Epithelial cell of prostate (primary cell): ENCODE results near the gene SHCBP1L.
"Not testable (repeated sequence)": the region's sequence is repeated elsewhere in the genome, so short reads cannot be mapped to it uniquely, and the experiment has no call there.

ENCODE experiments used
- DNase-seq: peaks from one replicate; pipeline ENCODE4 v3.0.0-alpha.2; 2011; ENCODE audit warnings: low read depth, low spot score
- H3K27ac ChIP-seq: fragments of 450-650 bp; 2 replicates; pipeline ENCODE4 v1.5.1; 2017; ENCODE audit warnings: mild to moderate bottlenecking

SHCBP1L gene

GRCh38 chr1:182968151-182968741 lies 15.3 kb upstream of the SHCBP1L start:
- no peak for DNase-seq
- H3K27ac ChIP-seq: peak overlapping the region; percentile 6

GRCh38 chr1:182965861-182966260 lies 12.9 kb upstream of the SHCBP1L start:
- no peak overlapping the region for H3K27ac ChIP-seq
- no peak for DNase-seq

- no peak overlapping the region for H3K27ac ChIP-seq
- DNase-seq: no peak
These were observed 12.1 kb upstream of the SHCBP1L start for GRCh38 chr1:182965096-182965495.

- DNase-seq: peak; percentile 85
- peak overlapping the region; percentile 75 for H3K27ac ChIP-seq
These were observed 9.7 kb upstream of the SHCBP1L start for GRCh38 chr1:182962554-182963115.

GRCh38 chr1:182960046-182960445 lies 7.1 kb upstream of the SHCBP1L start:
- DNase-seq: no peak
- H3K27ac ChIP-seq: no peak overlapping the region

- DNase-seq: no peak
- no peak overlapping the region for H3K27ac ChIP-seq
These were observed 5.0 kb upstream of the SHCBP1L start for GRCh38 chr1:182957902-182958395.

GRCh38 chr1:182956708-182957365 lies 3.9 kb upstream of the SHCBP1L start:
- no peak overlapping the region for H3K27ac ChIP-seq
- DNase-seq: no peak

GRCh38 chr1:182955596-182956588 lies 2.9 kb upstream of the SHCBP1L start:
- no peak for DNase-seq

GRCh38 chr1:182953826-182954225 lies 860 bp upstream of the SHCBP1L start:
- no peak for DNase-seq
- H3K27ac ChIP-seq: no peak overlapping the region

More at GRCh38 chr1:182955596-182956588, 2.9 kb upstream of the SHCBP1L start:
- no peak overlapping the region for H3K27ac ChIP-seq

GRCh38 chr1:182943336-182943735 lies 9.6 kb downstream of the SHCBP1L start:
- not testable (repeated sequence) for H3K27ac ChIP-seq, DNase-seq

- DNase-seq, H3K27ac ChIP-seq: not testable (repeated sequence)
These were observed 10.8 kb downstream of the SHCBP1L start for GRCh38 chr1:182942145-182942544.

- no peak for DNase-seq
- no peak overlapping the region for H3K27ac ChIP-seq
These were observed 13.6 kb downstream of the SHCBP1L start for GRCh38 chr1:182939413-182939812.

- no peak overlapping the region for H3K27ac ChIP-seq
- DNase-seq: no peak
These were observed 17.2 kb downstream of the SHCBP1L start for GRCh38 chr1:182935716-182936115.

- no peak for DNase-seq
- no peak overlapping the region for H3K27ac ChIP-seq
These were observed 22.0 kb downstream of the SHCBP1L start for GRCh38 chr1:182930985-182931384.

- DNase-seq: no peak
- no peak overlapping the region for H3K27ac ChIP-seq
These were observed 25.1 kb downstream of the SHCBP1L start for GRCh38 chr1:182927693-182928433.

- no peak for DNase-seq
These were observed 27.3 kb downstream of the SHCBP1L start for GRCh38 chr1:182925661-182926060.

GRCh38 chr1:182917378-182917777 lies 35.6 kb downstream of the SHCBP1L start:
- no peak for DNase-seq
- H3K27ac ChIP-seq: no peak overlapping the region

More at GRCh38 chr1:182925661-182926060, 27.3 kb downstream of the SHCBP1L start:
- no peak overlapping the region for H3K27ac ChIP-seq

- H3K27ac ChIP-seq: no peak overlapping the region
- DNase-seq: no peak
These were observed 39.6 kb downstream of the SHCBP1L start for GRCh38 chr1:182913401-182913800.

- DNase-seq: no peak
- H3K27ac ChIP-seq: no peak overlapping the region
These were observed 42.8 kb downstream of the SHCBP1L start for GRCh38 chr1:182910143-182910542.

GRCh38 chr1:182909578-182909977 lies 43.4 kb downstream of the SHCBP1L start:
- no peak overlapping the region for H3K27ac ChIP-seq
- no peak for DNase-seq
